Measurements from ENCODE around the gene GALE. TPM values are rescaled to one million over a fixed set of nuclear protein-coding genes. Genes with fewer than 3 reads are reported as not detected.

Gene GALE
- polyA plus RNA-seq, 2 of the 4 experiments (the other 2 are of a cell fraction): 38.9 to 46.9 TPM

DNA sequence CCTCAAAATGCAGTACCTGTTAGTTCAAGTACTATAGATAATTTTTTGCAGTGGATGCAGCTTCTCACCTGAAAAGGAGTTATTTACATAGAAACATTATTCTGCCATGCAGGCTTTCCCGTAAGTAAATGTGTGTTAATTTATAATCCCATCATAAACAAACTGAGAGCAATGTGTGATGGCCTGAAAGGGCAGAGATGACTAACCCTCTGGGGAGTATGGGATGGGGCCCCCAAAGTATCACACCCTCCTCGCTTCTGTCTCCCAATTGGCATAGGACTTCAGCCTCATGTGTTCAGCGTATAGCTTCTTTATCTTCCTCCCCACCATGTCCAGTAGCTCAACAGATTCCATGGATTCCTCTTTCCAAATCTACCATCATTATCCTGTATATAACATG, 17.1 kb upstream of the GALE start:
- DNase-seq (ENCODE audit: low read depth in 1 of 2, low spot score in 1 of 2) (no peak), ATAC-seq (no peak), FAIRE-seq (no peak)
- no peak for TF ChIP-seq HOXA7 (CRISPR knock-in tag; IDR thresholded peaks at IDR 0.05)
- TF ChIP-seq RARB (CRISPR knock-in tag; IDR thresholded peaks at IDR 0.05): no peak
- no peak for TF ChIP-seq FOXS1 (CRISPR knock-in tag; IDR thresholded peaks at IDR 0.05)
- TF ChIP-seq, protein P1, sequence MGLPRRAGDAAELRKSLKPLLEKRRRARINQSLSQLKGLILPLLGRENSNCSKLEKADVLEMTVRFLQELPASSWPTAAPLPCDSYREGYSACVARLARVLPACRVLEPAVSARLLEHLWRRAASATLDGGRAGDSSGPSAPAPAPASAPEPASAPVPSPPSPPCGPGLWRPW (IDR thresholded peaks at IDR 0.05): no peak
- TF ChIP-seq, protein P2, sequence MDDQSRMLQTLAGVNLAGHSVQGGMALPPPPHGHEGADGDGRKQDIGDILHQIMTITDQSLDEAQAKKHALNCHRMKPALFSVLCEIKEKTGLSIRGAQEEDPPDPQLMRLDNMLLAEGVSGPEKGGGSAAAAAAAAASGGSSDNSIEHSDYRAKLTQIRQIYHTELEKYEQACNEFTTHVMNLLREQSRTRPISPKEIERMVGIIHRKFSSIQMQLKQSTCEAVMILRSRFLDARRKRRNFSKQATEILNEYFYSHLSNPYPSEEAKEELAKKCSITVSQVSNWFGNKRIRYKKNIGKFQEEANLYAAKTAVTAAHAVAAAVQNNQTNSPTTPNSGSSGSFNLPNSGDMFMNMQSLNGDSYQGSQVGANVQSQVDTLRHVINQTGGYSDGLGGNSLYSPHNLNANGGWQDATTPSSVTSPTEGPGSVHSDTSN (IDR thresholded peaks at IDR 0.05): no peak
- no peak for TF ChIP-seq ZSCAN20 (CRISPR knock-in tag; IDR thresholded peaks at IDR 0.05)
- TF ChIP-seq, protein P3, sequence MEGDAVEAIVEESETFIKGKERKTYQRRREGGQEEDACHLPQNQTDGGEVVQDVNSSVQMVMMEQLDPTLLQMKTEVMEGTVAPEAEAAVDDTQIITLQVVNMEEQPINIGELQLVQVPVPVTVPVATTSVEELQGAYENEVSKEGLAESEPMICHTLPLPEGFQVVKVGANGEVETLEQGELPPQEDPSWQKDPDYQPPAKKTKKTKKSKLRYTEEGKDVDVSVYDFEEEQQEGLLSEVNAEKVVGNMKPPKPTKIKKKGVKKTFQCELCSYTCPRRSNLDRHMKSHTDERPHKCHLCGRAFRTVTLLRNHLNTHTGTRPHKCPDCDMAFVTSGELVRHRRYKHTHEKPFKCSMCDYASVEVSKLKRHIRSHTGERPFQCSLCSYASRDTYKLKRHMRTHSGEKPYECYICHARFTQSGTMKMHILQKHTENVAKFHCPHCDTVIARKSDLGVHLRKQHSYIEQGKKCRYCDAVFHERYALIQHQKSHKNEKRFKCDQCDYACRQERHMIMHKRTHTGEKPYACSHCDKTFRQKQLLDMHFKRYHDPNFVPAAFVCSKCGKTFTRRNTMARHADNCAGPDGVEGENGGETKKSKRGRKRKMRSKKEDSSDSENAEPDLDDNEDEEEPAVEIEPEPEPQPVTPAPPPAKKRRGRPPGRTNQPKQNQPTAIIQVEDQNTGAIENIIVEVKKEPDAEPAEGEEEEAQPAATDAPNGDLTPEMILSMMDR (IDR thresholded peaks at IDR 0.05): no peak
- no peak for TF ChIP-seq CBX2 (IDR thresholded peaks at IDR 0.05; ENCODE audit: borderline replicate concordance, low read depth)
- no peak for TF ChIP-seq GATA3 (IDR thresholded peaks at IDR 0.05; ENCODE audit: borderline replicate concordance)
- TF ChIP-seq, protein P4, sequence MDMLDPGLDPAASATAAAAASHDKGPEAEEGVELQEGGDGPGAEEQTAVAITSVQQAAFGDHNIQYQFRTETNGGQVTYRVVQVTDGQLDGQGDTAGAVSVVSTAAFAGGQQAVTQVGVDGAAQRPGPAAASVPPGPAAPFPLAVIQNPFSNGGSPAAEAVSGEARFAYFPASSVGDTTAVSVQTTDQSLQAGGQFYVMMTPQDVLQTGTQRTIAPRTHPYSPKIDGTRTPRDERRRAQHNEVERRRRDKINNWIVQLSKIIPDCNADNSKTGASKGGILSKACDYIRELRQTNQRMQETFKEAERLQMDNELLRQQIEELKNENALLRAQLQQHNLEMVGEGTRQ (IDR thresholded peaks at IDR 0.05): no peak
- TF ChIP-seq RNF2 (IDR thresholded peaks at IDR 0.05; ENCODE audit: borderline replicate concordance, low read depth): no peak
- no peak for TF ChIP-seq TFCP2L1 (CRISPR knock-in tag; IDR thresholded peaks at IDR 0.05)
- TF ChIP-seq RFX5 (IDR thresholded peaks at IDR 0.05): no peak
- H3K4me2 ChIP-seq: no peak overlapping the region
- ChIA-PET CTCF (interaction anchor here (0.8 to 8.4 kb wide), 2 partner anchors 8 to 16 kb away, joined by 3 to 57 read pairs; no protein-coding TSS in a partner anchor), POLR2A (no interaction called here)
- no peak overlapping the region for H3K4me3 ChIP-seq
- H3K9me3 ChIP-seq: no peaks in the 10 kb centered on the region
- H3K27ac ChIP-seq: no peak overlapping the region
- 84% methylated on average over 3 of the region's 3 CpGs for WGBS (ENCODE audit: missing lambda C conversion rate)
- H3K4me1 ChIP-seq: no peaks in the 10 kb centered on the region

DNA sequence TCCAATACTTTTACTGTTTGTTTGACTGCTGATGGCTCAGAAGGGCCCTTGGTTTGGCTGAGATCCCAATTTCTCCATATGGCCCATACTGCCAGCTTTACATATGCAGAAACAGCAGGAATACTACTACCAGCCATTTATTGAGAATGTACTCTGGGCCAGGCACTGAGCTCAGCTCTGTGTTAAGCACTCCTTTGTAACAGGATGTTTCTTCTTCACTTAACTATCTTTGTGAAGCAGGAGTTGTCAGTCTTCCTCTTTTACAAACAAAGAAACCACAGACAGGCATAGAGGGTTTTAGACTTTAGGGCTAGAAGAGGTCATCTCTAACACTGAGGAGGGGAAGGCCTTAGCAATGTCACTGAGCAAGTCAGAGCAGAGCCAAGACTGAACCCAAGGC, 16.4 kb upstream of the GALE start:
- Histone ChIP-seq H3K4me3 (no peak overlapping the region), H3K9me3 (no peaks in the 10 kb centered on the region), H3K4me1 (no peaks in the 10 kb centered on the region), H3K27ac (no peak overlapping the region), H3K4me2 (no peak overlapping the region)
- CTCF ChIA-PET: interaction anchor here (0.6 to 1.4 kb wide), 4 partner anchors 11 to 94 kb away, joined by 3 to 6 read pairs (median 4); no protein-coding TSS in a partner anchor
- ATAC-seq (no peak), DNase-seq (ENCODE audit: low read depth in 1 of 2, low spot score in 1 of 2) (no peak), FAIRE-seq (no peak)
- POLR2A ChIA-PET: no interaction called here
- TF ChIP-seq, protein P5, sequence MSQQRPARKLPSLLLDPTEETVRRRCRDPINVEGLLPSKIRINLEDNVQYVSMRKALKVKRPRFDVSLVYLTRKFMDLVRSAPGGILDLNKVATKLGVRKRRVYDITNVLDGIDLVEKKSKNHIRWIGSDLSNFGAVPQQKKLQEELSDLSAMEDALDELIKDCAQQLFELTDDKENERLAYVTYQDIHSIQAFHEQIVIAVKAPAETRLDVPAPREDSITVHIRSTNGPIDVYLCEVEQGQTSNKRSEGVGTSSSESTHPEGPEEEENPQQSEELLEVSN (IDR thresholded peaks at IDR 0.05; ENCODE audit: borderline replicate concordance, low read depth): no peak
- TF ChIP-seq MAFK (IDR thresholded peaks at IDR 0.05; ENCODE audit: partially characterized antibody) (no peak), EHF (CRISPR knock-in tag; IDR thresholded peaks at IDR 0.05) (no peak), RCOR1 (IDR thresholded peaks at IDR 0.05; ENCODE audit: low read depth, low read length) (no peak), CHD2 (IDR thresholded peaks at IDR 0.05; ENCODE audit: low read length, partially characterized antibody) (no peak), KDM5A (IDR thresholded peaks at IDR 0.05) (no peak), MYC (IDR thresholded peaks at IDR 0.05; ENCODE audit: borderline replicate concordance, low read length) (no peak), HOXA7 (CRISPR knock-in tag; IDR thresholded peaks at IDR 0.05) (no peak), EHMT2 (IDR thresholded peaks at IDR 0.05; ENCODE audit: low read depth) (no peak), CBX2 (IDR thresholded peaks at IDR 0.05; ENCODE audit: borderline replicate concordance, low read depth) (no peak), RNF2 (IDR thresholded peaks at IDR 0.05; ENCODE audit: borderline replicate concordance, low read depth) (no peak), ZNF302 (CRISPR knock-in tag; IDR thresholded peaks at IDR 0.05) (no peak), HOXB13 (CRISPR knock-in tag; IDR thresholded peaks at IDR 0.05; ENCODE audit: low read depth) (no peak), NR3C1 (IDR thresholded peaks at IDR 0.05) (no peak)
- TF ChIP-seq, protein P6, sequence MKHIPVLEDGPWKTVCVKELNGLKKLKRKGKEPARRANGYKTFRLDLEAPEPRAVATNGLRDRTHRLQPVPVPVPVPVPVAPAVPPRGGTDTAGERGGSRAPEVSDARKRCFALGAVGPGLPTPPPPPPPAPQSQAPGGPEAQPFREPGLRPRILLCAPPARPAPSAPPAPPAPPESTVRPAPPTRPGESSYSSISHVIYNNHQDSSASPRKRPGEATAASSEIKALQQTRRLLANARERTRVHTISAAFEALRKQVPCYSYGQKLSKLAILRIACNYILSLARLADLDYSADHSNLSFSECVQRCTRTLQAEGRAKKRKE (CRISPR knock-in tag; IDR thresholded peaks at IDR 0.05; ENCODE audit: low read depth): no peak
